Measurements from ENCODE around the gene EFCAB12. TPM values are rescaled to one million over a fixed set of nuclear protein-coding genes. Genes with fewer than 3 reads are reported as not detected.

EFCAB12 gene
- total RNA-seq: 0.39 and 0.43 TPM in 2 replicates

GRCh38 chr3:129428376-129429079 is at the start of gene EFCAB12:
EFCAB12 (minus strand) TSS chr3:129428636; CDS start chr3:129428488, 148 bp downstream.
- intact Hi-C loops (cut with micrococcal nuclease): loop anchor here (1.0 kb wide), 2 partner anchors 12 to 29 kb away; partner anchors contain the start of gene IFT122

- intact Hi-C loops (cut with micrococcal nuclease): no loop called here
Observed at GRCh38 chr3:129476586-129476985, 48.1 kb upstream of the EFCAB12 start.

GRCh38 chr3:129475863-129476262 is 47.4 kb upstream of the EFCAB12 start:
- intact Hi-C loops (cut with micrococcal nuclease): no loop called here

GRCh38 chr3:129474984-129475804 is 46.8 kb upstream of the EFCAB12 start:
- intact Hi-C loops (cut with micrococcal nuclease): no loop called here

GRCh38 chr3:129473769-129474152 is 45.3 kb upstream of the EFCAB12 start:
- intact Hi-C loops (cut with micrococcal nuclease): no loop called here

GRCh38 chr3:129473067-129473768 is 44.8 kb upstream of the EFCAB12 start:
- intact Hi-C loops (cut with micrococcal nuclease): no loop called here

- intact Hi-C loops (cut with micrococcal nuclease): no loop called here
Observed at GRCh38 chr3:129470861-129471260, 42.4 kb upstream of the EFCAB12 start.

- intact Hi-C loops (cut with micrococcal nuclease): no loop called here
Observed at GRCh38 chr3:129469026-129469425, 40.6 kb upstream of the EFCAB12 start.

- intact Hi-C loops (cut with micrococcal nuclease): no loop called here
Observed at GRCh38 chr3:129467932-129468331, 39.5 kb upstream of the EFCAB12 start.

GRCh38 chr3:129463716-129464115 is 35.3 kb upstream of the EFCAB12 start:
- intact Hi-C loops (cut with micrococcal nuclease): no loop called here

- intact Hi-C loops (cut with micrococcal nuclease): no loop called here
Observed at GRCh38 chr3:129463094-129463493, 34.7 kb upstream of the EFCAB12 start.

- intact Hi-C loops (cut with micrococcal nuclease): no loop called here
Observed at GRCh38 chr3:129462361-129462968, 34.0 kb upstream of the EFCAB12 start.

GRCh38 chr3:129461461-129462146 is 33.2 kb upstream of the EFCAB12 start:
- intact Hi-C loops (cut with micrococcal nuclease): no loop called here

- intact Hi-C loops (cut with micrococcal nuclease): no loop called here
Observed at GRCh38 chr3:129461022-129461421, 32.6 kb upstream of the EFCAB12 start.

GRCh38 chr3:129460572-129460971 is 32.1 kb upstream of the EFCAB12 start:
- intact Hi-C loops (cut with micrococcal nuclease): no loop called here

GRCh38 chr3:129460155-129460554 is 31.7 kb upstream of the EFCAB12 start:
- intact Hi-C loops (cut with micrococcal nuclease): no loop called here

GRCh38 chr3:129453732-129454131 is 25.3 kb upstream of the EFCAB12 start:
- intact Hi-C loops (cut with micrococcal nuclease): no loop called here

GRCh38 chr3:129449279-129450115 is 21.1 kb upstream of the EFCAB12 start:
- intact Hi-C loops (cut with micrococcal nuclease): loop anchor here (10.0 kb wide), 1 partner anchor 1295 kb away; the partner anchor contains the start of gene PIK3R4

GRCh38 chr3:129448186-129448895 is 19.9 kb upstream of the EFCAB12 start:
- intact Hi-C loops (cut with micrococcal nuclease): loop anchor here (10.0 kb wide), 1 partner anchor 1296 kb away; the partner anchor contains the start of gene PIK3R4

Measured in T-helper 2 cell treated with Interferon-gamma antibody and Interleukin-4, amounts not matched to agents 100 ng/mL and 5 ng/mL, for 36 hours (primary cell).